Neuronal stem cell (in vitro differentiated cells): ENCODE data around the gene RP2.
A peak's percentile ranks its signal among the peaks of the same experiment; 100 is the strongest.

Source experiments
- DNase-seq: peaks from one replicate; pipeline ENCODE4 v3.0.0-alpha.2; 2013; ENCODE audit warnings: low spot score
- H2AFZ ChIP-seq: one replicate; pipeline ENCODE4 v1.6.1; 2013; ENCODE audit warnings: mild to moderate bottlenecking, low read length, inconsistent platforms
- H2AK5ac ChIP-seq: 2 replicates; pipeline ENCODE4 v1.6.1; 2013; ENCODE audit warnings: low read depth, mild to moderate bottlenecking, inconsistent platforms, low read length, moderate library complexity, mixed read lengths
- H2BK120ac ChIP-seq: 2 replicates; pipeline ENCODE4 v1.6.1; 2013; ENCODE audit warnings: low read depth, mild to moderate bottlenecking, inconsistent platforms, low read length, moderate library complexity, mixed read lengths
- H2BK12ac ChIP-seq: one replicate; pipeline ENCODE4 v1.6.1; 2013; ENCODE audit warnings: low read length, inconsistent platforms
- H2BK15ac ChIP-seq: 2 replicates; pipeline ENCODE4 v1.6.1; 2013; ENCODE audit warnings: mild to moderate bottlenecking, low read length, inconsistent platforms, mixed read lengths
- H2BK5ac ChIP-seq: one replicate; pipeline ENCODE4 v1.6.1; 2013; ENCODE audit warnings: inconsistent platforms, mild to moderate bottlenecking, low read length, moderate library complexity
- H3K14ac ChIP-seq: one replicate; pipeline ENCODE4 v1.6.1; 2013; ENCODE audit warnings: low read length, inconsistent platforms
- H3K18ac ChIP-seq: 2 replicates; pipeline ENCODE4 v1.6.1; 2013; ENCODE audit warnings: low read length, inconsistent platforms
- H3K23ac ChIP-seq: 2 replicates; pipeline ENCODE4 v1.6.1; 2013; ENCODE audit warnings: low read depth, mild to moderate bottlenecking, mixed read lengths, low read length, inconsistent platforms; ENCODE audit not compliant: poor library complexity
- H3K27ac ChIP-seq: replicated peaks from 3 replicates; pipeline ENCODE4 v1.5.1; 2013; ENCODE audit warnings: low read length, inconsistent platforms
- H3K27me3 ChIP-seq, 3 experiments: 2 replicates each; pipeline ENCODE4 v1.6.1; 2013; ENCODE audit warnings: low read length in 3 of 3, mild to moderate bottlenecking in 2 of 3, inconsistent platforms in 1 of 3, low read depth in 1 of 3, mixed read lengths in 1 of 3, moderate library complexity in 1 of 3; ENCODE audit not compliant: control insufficient read depth in 3 of 3, insufficient read depth in 3 of 3
- H3K36me3 ChIP-seq, 2 donors: replicated peaks in 1 of 2; 2 replicates each; pipeline ENCODE4 v1.6.1; 2013; ENCODE audit warnings: low read length in 2 of 2; ENCODE audit not compliant: control insufficient read depth in 2 of 2, insufficient read depth in 2 of 2
- H3K4ac ChIP-seq: 2 replicates; pipeline ENCODE4 v1.6.1; 2013; ENCODE audit warnings: inconsistent platforms, mild to moderate bottlenecking, low read length, moderate library complexity
- H3K4me1 ChIP-seq, 2 donors: 1 replicate in 1 of 2; 2 replicates in 1 of 2; pipeline ENCODE4 v1.6.1; 2013; ENCODE audit warnings: low read length in 2 of 2, low read depth in 1 of 2; ENCODE audit not compliant: control insufficient read depth in 2 of 2, insufficient read depth in 1 of 2
- H3K4me2 ChIP-seq: one replicate; pipeline ENCODE4 v1.6.1; 2013; ENCODE audit warnings: mild to moderate bottlenecking, low read length, inconsistent platforms; ENCODE audit not compliant: insufficient read depth, poor library complexity, severe bottlenecking
- H3K4me3 ChIP-seq, 2 donors: 2 replicates each; pipeline ENCODE4 v1.5.1; 2013; ENCODE audit warnings: low read length in 2 of 2, mild to moderate bottlenecking in 2 of 2, inconsistent platforms in 1 of 2, moderate library complexity in 1 of 2
- H3K79me1 ChIP-seq: one replicate; pipeline ENCODE4 v1.6.1; 2013; ENCODE audit warnings: low read depth, mild to moderate bottlenecking, inconsistent platforms, low read length, moderate library complexity
- H3K9ac ChIP-seq: one replicate; pipeline ENCODE4 v1.6.1; 2013; ENCODE audit warnings: mild to moderate bottlenecking, low read depth, low read length, inconsistent platforms; ENCODE audit not compliant: poor library complexity
- H3K9me3 ChIP-seq, 2 donors: replicated peaks in 1 of 2; 2 replicates each; pipeline versions ENCODE3 to v1.6.1; 2013; ENCODE audit warnings: low read length in 2 of 2, mild to moderate bottlenecking in 2 of 2, inconsistent platforms in 1 of 2, low read depth in 1 of 2, mixed read lengths in 1 of 2, moderate library complexity in 1 of 2; ENCODE audit not compliant: control insufficient read depth in 2 of 2, insufficient read depth in 1 of 2
- H4K8ac ChIP-seq: one replicate; pipeline ENCODE4 v1.6.1; 2013; ENCODE audit warnings: low read depth, mild to moderate bottlenecking, inconsistent platforms, low read length, moderate library complexity
- H4K91ac ChIP-seq: one replicate; pipeline ENCODE4 v1.6.1; 2013; ENCODE audit warnings: low read length, low read depth, mild to moderate bottlenecking, inconsistent platforms; ENCODE audit not compliant: poor library complexity
- WGBS, 2 donors: extraction: QIAGEN DNeasy Blood & Tissue Kit; methylation state at CpG; one replicate each; pipeline ENCODE4 v1.1.7; 2013; ENCODE audit warnings: missing lambda C conversion rate in 2 of 2, mixed read lengths in 1 of 2; ENCODE audit not compliant: insufficient read length in 2 of 2, insufficient replicate concordance in 1 of 2; ENCODE audit errors: extremely low coverage in 2 of 2; 5-methylcytosine and 5-hydroxymethylcytosine counted together

RP2 gene

GRCh38 chrX:46910415-46910814 lies 73.6 kb downstream of the RP2 start:
- WGBS, 2 donors: no CpG with 5 or more reads among the region's 3 CpGs
- H4K8ac ChIP-seq: no peak overlapping the region
- H3K4ac ChIP-seq: no peak overlapping the region
- no peak overlapping the region for H2BK5ac ChIP-seq
- DNase-seq: no peak
- H3K4me3 ChIP-seq: no peak overlapping the region
- no peak overlapping the region for H2AFZ ChIP-seq
- no peaks in the 10 kb centered on the region for H3K9me3 ChIP-seq
- no peak overlapping the region for H2BK12ac ChIP-seq
- no peak overlapping the region for H3K14ac ChIP-seq
- no peak overlapping the region for H3K23ac ChIP-seq
- no peak overlapping the region for H2BK15ac ChIP-seq
- no peak overlapping the region for H3K9ac ChIP-seq
- H3K4me2 ChIP-seq: no peak overlapping the region
- no peak overlapping the region for H3K18ac ChIP-seq
- H3K27ac ChIP-seq: no peak overlapping the region
- H4K91ac ChIP-seq: no peak overlapping the region
- no peak overlapping the region for H2BK120ac ChIP-seq
- H3K79me1 ChIP-seq: no peaks in the 10 kb centered on the region
- H2AK5ac ChIP-seq: no peak overlapping the region
- no peaks in the 10 kb centered on the region for H3K36me3 ChIP-seq
- no peaks in the 10 kb centered on the region for H3K27me3 ChIP-seq
- peaks cover 3% of the 10 kb centered on the region in 2 donors for H3K4me1 ChIP-seq

- Histone ChIP-seq H3K9me3 (no peaks in the 10 kb centered on the region), H3K4me2 (peak within 1 kb of the TSS; percentile 54), H2BK5ac (peak within 1 kb of the TSS; percentile 66), H3K79me1 (no peaks in the 10 kb centered on the region), H3K14ac (no peak within 1 kb of the TSS), H2BK15ac (peak within 1 kb of the TSS; percentile 26), H2AK5ac (no peak within 1 kb of the TSS), H3K27ac (peak within 1 kb of the TSS; percentile 79), H3K9ac (peak within 1 kb of the TSS; percentile 81), H3K36me3 (no peaks in the 10 kb centered on the region), H3K23ac (peak within 1 kb of the TSS; percentile 43), H4K91ac (no peak within 1 kb of the TSS), H3K27me3 (no peaks in the 10 kb centered on the region), H3K4me1 (peaks cover 3% of the 10 kb centered on the region in 2 donors), H4K8ac (no peak within 1 kb of the TSS), H2BK12ac (no peak within 1 kb of the TSS), H3K4me3 (peak within 1 kb of the TSS; percentile 66 to 96), H3K18ac (peak within 1 kb of the TSS; percentile 94), H2BK120ac (no peak within 1 kb of the TSS), H2AFZ (peak within 1 kb of the TSS; percentile 95), H3K4ac (no peak within 1 kb of the TSS)
- DNase-seq: peak; percentile 66
- no CpG with 5 or more reads among the region's 64 CpGs for WGBS, 2 donors
Observed at GRCh38 chrX:46912098-46912602, 75.3 kb downstream of the RP2 start, which contains the start of gene JADE3. Gene JADE3, plus strand, starts transcription at chrX:46912421. Its CDS starts 72,474 bp downstream, at chrX:46984895.

GRCh38 chrX:46912603-46913491 lies 76.0 kb downstream of the RP2 start:
- Histone ChIP-seq H3K27me3 (no peaks in the 10 kb centered on the region), H3K4ac (no peak overlapping the region), H2AFZ (peak overlapping the region; percentile 95), H2BK15ac (peak overlapping the region; percentile 26), H2BK120ac (no peak overlapping the region), H3K79me1 (no peaks in the 10 kb centered on the region), H3K4me2 (peak overlapping the region; percentile 54), H3K18ac (peak overlapping the region; percentile 94), H3K4me1 (peaks cover 3 to 5% of the 10 kb centered on the region in 2 donors), H2BK5ac (peak overlapping the region; percentile 66), H4K8ac (no peak overlapping the region), H3K23ac (peak overlapping the region; percentile 43), H3K36me3 (no peaks in the 10 kb centered on the region), H3K27ac (peak overlapping the region; percentile 79), H4K91ac (no peak overlapping the region), H3K9ac (peak overlapping the region; percentile 81), H3K9me3 (no peaks in the 10 kb centered on the region), H3K14ac (no peak overlapping the region), H2BK12ac (no peak overlapping the region), H2AK5ac (no peak overlapping the region), H3K4me3 (peak overlapping the region; percentile 66 to 96)
- peak; percentile 51 for DNase-seq
- no CpG with 5 or more reads among the region's 109 CpGs for WGBS, 2 donors

- WGBS, 2 donors: no CpG with 5 or more reads among the region's 14 CpGs
- H3K9me3 ChIP-seq: no peaks in the 10 kb centered on the region
- H3K9ac ChIP-seq: no peak overlapping the region
- H3K14ac ChIP-seq: no peak overlapping the region
- H3K23ac ChIP-seq: no peak overlapping the region
- H2AK5ac ChIP-seq: no peak overlapping the region
- peaks cover under 1% of the 10 kb centered on the region for H3K79me1 ChIP-seq
- H3K36me3 ChIP-seq: no peaks in the 10 kb centered on the region
- H3K27me3 ChIP-seq: no peaks in the 10 kb centered on the region
- no peak overlapping the region for H2BK12ac ChIP-seq
- peak overlapping the region; percentile 95 for H2AFZ ChIP-seq
- H2BK15ac ChIP-seq: no peak overlapping the region
- no peak overlapping the region for H2BK120ac ChIP-seq
- H2BK5ac ChIP-seq: no peak overlapping the region
- H3K18ac ChIP-seq: no peak overlapping the region
- peak overlapping the region; percentile 50 for H3K4me2 ChIP-seq
- no peak overlapping the region for H3K4ac ChIP-seq
- no peak overlapping the region for H3K27ac ChIP-seq
- DNase-seq: peak; percentile 3
- H4K91ac ChIP-seq: no peak overlapping the region
- peaks cover 3 to 5% of the 10 kb centered on the region in 2 donors for H3K4me1 ChIP-seq
- H3K4me3 ChIP-seq: peak overlapping the region; percentile 66 to 96
- no peak overlapping the region for H4K8ac ChIP-seq
Observed at GRCh38 chrX:46913667-46914066, 76.8 kb downstream of the RP2 start.
